ENCODE data around the gene NRAP. TPM values are rescaled to one million over a fixed set of nuclear protein-coding genes. Genes with fewer than 3 reads are reported as not detected.
A peak's percentile ranks its signal among the peaks of the same experiment; 100 is the strongest.

The NRAP gene
- total RNA-seq, 1 experiment from 2014 or later = not detected

GRCh38 chr10:113631684-113632367, 32.0 kb downstream of the NRAP start:
- no peak for DNase-seq (ENCODE audit: low read depth)

DNA sequence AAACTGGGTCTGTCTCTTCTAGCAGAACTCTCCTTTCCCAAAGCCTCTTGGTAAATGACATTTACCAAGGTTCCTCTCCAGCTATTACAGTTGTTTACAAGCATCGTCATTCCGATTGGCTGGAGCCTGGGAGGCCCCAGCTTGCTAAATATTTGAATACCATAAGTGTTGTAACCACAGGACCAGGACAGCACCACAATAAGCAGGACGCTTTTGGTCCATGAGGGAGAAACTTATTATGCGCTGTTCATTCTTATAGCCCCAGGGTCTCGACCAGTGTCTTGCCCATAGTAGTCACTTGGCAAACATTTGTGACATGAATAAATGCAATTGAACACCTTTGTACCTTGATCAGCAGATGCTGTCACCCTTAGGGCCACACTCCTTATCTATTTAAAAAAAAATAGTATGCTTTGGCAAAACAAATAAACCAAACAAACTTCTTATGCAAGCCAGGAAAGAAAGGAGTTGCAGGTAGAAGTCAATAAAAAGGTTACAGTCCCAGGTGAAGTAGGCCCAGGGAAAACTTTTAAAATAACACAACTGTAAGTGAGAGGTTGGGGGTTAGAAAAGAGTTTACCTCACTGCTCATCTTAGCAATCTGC, 32.8 kb downstream of the NRAP start:
- no peak for DNase-seq (ENCODE audit: low read depth)

- no peak for DNase-seq (ENCODE audit: low read depth)
These were observed 35.2 kb downstream of the NRAP start for GRCh38 chr10:113628607-113629153.

DNA sequence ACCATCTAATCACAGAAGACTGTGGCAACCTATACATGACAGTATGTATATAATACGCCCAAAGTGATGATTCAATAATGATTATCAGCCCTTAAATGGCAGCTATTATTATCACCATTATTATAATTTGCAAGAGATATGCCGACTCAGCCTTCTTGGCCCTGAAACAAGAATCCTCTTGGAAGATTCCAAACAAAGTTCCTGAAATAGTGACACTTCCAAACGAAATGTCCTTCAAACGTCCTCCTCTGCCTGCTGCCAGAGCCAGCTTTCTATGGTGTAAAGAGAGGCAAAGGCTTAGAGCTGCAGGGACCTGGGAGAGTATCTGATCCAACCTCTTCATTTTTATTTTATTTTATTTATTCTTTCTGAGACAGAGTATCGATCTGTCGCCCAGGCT, 36.0 kb downstream of the NRAP start:
- no peak for DNase-seq (ENCODE audit: low read depth)

DNA sequence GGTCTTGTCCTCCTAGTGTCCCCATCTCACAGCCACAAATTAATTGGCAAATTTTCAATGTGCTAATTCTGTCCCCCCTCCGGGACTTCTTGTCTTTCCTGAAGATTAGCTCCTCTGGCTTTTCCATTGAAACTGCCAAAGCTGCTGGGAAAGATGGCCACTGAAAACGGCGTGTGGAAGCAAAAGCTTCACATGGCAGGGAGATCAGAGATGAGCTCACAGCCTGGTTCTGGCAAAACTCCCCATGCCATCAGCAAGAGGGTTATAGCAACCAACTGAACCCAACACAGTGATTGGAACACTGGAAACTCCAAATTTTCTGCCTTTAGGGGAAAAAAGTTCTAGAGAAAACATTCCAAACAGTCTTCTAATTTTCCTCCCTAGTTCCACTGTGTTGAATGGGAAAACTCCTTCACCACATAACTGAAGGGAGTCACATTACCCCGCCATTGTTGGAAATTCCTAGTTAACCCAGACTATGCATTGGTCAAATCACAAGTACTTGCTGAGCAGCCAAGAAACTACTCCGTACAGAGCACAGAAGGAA, 37.0 kb downstream of the NRAP start:
- DNase-seq (ENCODE audit: low read depth) = no peak

- DNase-seq (ENCODE audit: low read depth) = no peak
These were observed 38.2 kb downstream of the NRAP start for GRCh38 chr10:113625461-113626186.

DNA sequence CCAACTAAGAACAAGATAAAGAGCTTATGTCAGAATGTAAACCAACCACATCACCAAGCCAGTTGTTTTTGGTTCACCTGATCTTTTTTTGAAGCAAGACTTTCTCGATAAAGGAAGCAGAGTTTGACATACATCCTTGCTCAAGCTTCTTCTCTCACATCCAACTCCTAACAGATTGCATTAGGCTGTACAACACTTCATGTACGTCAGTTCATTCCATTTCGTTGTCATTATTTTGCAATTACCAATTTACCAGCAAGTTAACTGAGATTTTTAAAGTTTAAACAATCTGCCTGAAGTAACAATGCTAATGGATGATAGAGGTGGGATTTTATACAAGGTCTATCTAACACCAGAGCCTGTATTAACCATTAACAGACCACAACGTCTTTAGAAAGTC, 41.0 kb downstream of the NRAP start:
- no peak for DNase-seq (ENCODE audit: low read depth)

GRCh38 chr10:113621799-113622198, 42.0 kb downstream of the NRAP start:
- no peak for DNase-seq (ENCODE audit: low read depth)

DNA sequence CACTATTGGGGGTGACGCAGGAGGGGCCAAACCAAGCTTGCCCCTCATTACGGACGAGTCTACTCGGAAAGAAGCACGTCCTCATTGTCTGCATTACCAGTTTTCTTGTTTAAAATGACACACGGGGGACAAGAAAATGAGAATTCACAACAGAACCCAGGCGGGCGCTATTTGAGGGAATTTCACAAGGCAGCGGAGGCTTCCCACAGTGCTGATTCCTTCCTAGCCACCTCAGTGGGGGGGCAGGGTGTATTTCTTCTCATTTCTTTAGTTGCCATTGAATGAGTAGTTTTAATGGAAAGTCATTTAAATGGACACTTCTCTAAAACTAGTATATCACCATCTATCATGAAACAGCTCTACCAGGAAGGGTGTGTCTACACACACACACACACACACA, 42.9 kb downstream of the NRAP start:
- no peak for DNase-seq (ENCODE audit: low read depth)

DNA sequence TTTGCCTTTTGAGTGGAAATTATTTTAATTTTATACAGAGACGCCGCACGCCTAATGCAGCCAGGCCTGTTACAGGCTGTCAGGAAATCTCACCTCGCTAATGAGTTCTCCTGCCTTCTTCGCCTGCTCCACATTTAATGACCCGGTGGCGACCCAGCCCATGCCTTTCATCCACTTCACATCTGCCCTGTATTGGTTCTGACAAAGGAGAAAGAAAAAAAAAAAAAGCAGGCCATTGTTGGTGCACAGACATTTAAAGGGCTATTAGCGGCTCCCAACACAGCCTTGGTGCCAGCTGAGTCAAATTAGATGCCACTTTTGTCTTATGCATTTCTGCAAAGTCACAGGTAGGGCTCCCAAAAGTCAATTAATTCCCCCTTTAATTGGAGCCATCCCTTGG, 43.3 kb downstream of the NRAP start:
- no peak for DNase-seq (ENCODE audit: low read depth)

GRCh38 chr10:113619401-113619800, 44.4 kb downstream of the NRAP start:
- DNase-seq (ENCODE audit: low read depth) = no peak

GRCh38 chr10:113618338-113618737, 45.5 kb downstream of the NRAP start:
- DNase-seq (ENCODE audit: low read depth) = no peak

GRCh38 chr10:113617086-113617485, 46.8 kb downstream of the NRAP start:
- DNase-seq (ENCODE audit: low read depth) = no peak

- DNase-seq (ENCODE audit: low read depth) = no peak
These were observed 47.4 kb downstream of the NRAP start for GRCh38 chr10:113616244-113617074.

- DNase-seq (ENCODE audit: low read depth) = no peak
These were observed 49.7 kb downstream of the NRAP start for GRCh38 chr10:113613977-113614690.

DNA sequence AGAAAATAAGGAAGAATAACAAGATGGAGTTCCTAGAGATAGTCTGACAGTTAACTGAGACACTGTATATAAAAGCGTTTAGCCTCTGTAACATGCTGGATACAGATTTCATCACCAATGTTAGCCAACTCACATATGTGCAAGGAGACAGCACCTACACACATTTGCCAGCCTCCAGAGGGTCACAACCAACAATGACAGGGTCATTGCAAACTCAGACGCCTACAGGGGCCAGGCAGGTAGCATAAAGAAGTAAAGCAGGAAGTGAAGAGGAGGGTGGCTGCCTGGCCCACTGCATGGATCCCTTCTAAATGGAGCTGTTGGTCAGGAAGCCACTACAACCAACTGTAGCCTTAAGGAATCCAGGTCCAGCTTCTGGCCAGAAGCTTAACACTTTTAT, 50.4 kb downstream of the NRAP start:
- DNase-seq (ENCODE audit: low read depth) = no peak

GRCh38 chr10:113612154-113612553, 51.7 kb downstream of the NRAP start:
- DNase-seq (ENCODE audit: low read depth) = no peak

GRCh38 chr10:113610631-113611601, 52.9 kb downstream of the NRAP start:
- no peak for DNase-seq (ENCODE audit: low read depth)

GRCh38 chr10:113609704-113610108, 54.1 kb downstream of the NRAP start:
- DNase-seq (ENCODE audit: low read depth) = peak; percentile 62

Data from Daoy (cell line).